Fibroblast of pulmonary artery (primary cell): ENCODE measurements around the gene PLXNC1.

ENCODE experiments used
- DNase-seq: peaks from one replicate; pipeline ENCODE4 v3.0.0-alpha.2; 2010; ENCODE audit warnings: low read depth
- H3K4me3 ChIP-seq: replicated peaks from 2 replicates; pipeline ENCODE4 v1.5.1; 2011; ENCODE audit warnings: low read depth, mild to moderate bottlenecking, control low read depth, low read length, moderate library complexity
- CTCF ChIP-seq: IDR thresholded peaks from 2 replicates; pipeline ENCODE4 v1.5.1; 2011; ENCODE audit warnings: mild to moderate bottlenecking, control low read depth, low read length, inconsistent platforms; ENCODE audit errors: missing control alignments

PLXNC1 gene

GRCh38 chr12:94266796-94267536 is 118.6 kb downstream of the PLXNC1 start:
- no peak overlapping the region for H3K4me3 ChIP-seq
- DNase-seq = no peak
- no peak for TF ChIP-seq CTCF

GRCh38 chr12:94267537-94267872 is 119.1 kb downstream of the PLXNC1 start:
- TF ChIP-seq CTCF = no peak
- H3K4me3 ChIP-seq = no peak overlapping the region
- DNase-seq = no peak

DNA sequence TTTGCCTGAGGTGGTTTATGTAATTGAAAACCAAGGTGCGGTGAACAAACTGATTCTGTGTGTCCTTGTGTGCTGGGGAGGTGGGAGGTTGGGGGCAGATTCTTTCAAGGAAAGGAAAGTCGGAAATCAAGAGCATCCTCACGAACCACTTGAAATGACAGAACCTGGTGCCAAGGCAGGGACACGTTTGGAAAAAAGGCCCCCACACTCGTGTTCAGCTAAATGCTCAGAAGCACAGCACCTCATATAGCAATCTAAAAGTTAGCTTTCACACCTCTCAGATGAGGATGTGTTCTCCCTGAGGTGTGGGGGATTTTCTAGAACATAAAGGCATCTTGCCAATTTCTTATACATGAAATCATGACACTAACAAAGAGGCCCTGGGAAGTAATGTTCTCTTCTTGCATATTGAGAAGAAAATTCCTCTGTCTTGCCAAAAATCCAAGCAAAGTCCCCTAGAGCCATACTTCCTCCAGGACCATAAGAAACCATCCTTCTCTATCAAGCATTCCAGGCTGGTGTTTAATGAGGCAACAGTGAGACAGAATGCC is 119.6 kb downstream of the PLXNC1 start:
- no peak for DNase-seq
- no peak overlapping the region for H3K4me3 ChIP-seq

GRCh38 chr12:94269316-94269999 is 121.1 kb downstream of the PLXNC1 start:
- DNase-seq = no peak
- no peak for TF ChIP-seq CTCF
- H3K4me3 ChIP-seq = no peak overlapping the region

More for the DNA sequence above, 119.6 kb downstream of the PLXNC1 start:
- TF ChIP-seq CTCF = no peak

- TF ChIP-seq CTCF = no peak
- H3K4me3 ChIP-seq = no peak overlapping the region
- DNase-seq = no peak
These were observed 123.0 kb downstream of the PLXNC1 start for GRCh38 chr12:94271351-94271750.

- no peak for DNase-seq
- TF ChIP-seq CTCF = no peak
- H3K4me3 ChIP-seq = no peak overlapping the region
These were observed 123.9 kb downstream of the PLXNC1 start for GRCh38 chr12:94272280-94272679.
